Nucleus accumbens (tissue), 56 donors: ENCODE results near the gene LSM5.
"Not testable (repeated sequence)": the region's sequence is repeated elsewhere in the genome, so short reads cannot be mapped to it uniquely, and the experiment has no call there.

ENCODE experiments used
- DNase-seq, 56 donors: peaks; one replicate each; lab custom pipeline; 2025; lab: John Stamatoyannopoulos, UW

LSM5 gene

GRCh38 chr7:32464641-32465416 lies 25.4 kb downstream of the LSM5 start:
- not testable (repeated sequence) for DNase-seq

DNA sequence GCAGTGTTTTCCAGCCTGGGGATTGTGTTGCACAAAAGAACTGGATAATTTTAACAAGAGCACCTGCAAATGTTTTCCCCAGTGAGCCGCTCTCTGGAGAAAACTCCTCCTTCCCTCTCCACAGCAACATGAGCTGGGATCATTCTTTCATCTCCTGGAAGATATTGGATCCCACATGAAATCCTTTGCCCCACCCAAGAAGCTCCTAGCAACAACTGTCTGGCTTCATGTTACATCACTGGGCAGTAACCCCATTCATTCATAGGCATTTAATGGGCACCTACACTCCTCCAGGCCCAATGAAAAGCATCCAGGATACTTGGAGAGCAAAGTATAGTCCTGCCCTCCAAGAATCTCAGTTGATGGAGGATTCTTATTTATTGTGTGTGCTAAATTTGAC lies 27.2 kb downstream of the LSM5 start:
- no peak for DNase-seq

GRCh38 chr7:32462451-32462850 lies 27.7 kb downstream of the LSM5 start:
- no peak for DNase-seq

DNA sequence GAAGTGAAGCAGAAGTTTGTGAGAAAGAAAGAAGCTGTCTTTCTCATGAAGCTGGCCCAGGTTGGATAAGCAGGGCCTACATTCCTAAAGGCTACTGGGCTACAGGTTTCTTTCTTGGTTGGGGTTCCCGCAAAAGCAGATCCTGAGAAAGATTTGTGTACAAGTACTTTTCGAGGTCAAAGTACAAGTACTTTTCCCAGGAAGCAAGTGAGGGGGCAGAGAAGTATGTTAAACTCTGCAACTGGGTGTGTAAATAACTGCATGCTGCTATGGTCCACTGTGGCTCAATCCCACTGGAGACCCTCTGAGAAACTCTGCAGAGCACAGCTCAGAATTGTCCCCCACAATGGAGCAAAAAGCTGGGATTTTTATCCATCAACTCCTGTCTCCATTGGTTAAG lies 28.7 kb downstream of the LSM5 start:
- DNase-seq: no peak

DNA sequence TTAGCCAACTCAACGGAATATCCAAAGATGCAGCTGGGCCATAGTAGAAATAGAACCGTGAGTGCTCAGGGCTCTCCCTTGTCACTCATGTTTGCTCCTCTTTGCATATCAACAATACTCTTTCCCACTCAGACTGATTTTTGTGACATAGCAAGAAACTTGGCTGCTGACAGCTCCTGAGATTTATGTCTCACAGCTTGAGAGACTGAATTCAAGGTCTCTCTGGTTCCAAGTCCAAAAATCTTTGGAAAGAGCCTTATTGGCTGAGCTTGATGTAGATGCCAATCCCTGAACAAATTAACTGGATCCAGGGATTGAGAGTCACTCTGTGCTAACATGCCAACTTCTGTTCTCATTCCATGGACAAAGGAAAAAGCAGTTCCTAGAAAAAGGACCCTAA lies 30.4 kb downstream of the LSM5 start:
- DNase-seq: no peak

DNA sequence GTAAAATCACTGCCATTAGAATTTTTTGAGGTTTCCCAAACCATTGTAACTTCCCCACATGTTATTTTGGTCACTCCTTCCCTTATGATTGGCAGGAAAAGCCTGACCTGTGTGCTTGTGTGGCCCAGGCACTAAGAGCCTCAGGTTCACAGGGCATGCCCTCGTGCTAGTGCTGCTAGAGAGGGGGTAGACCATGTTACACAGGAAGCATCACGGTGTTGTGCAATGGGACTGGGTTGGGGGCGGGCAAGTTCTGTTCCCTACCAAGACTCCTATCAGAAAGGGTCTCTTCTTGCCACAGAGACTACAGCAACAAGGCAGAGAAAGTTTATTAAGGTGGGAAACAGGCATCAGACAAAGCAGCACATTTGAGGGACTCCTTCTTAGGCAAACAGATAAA lies 32.2 kb downstream of the LSM5 start:
- no peak for DNase-seq

DNA sequence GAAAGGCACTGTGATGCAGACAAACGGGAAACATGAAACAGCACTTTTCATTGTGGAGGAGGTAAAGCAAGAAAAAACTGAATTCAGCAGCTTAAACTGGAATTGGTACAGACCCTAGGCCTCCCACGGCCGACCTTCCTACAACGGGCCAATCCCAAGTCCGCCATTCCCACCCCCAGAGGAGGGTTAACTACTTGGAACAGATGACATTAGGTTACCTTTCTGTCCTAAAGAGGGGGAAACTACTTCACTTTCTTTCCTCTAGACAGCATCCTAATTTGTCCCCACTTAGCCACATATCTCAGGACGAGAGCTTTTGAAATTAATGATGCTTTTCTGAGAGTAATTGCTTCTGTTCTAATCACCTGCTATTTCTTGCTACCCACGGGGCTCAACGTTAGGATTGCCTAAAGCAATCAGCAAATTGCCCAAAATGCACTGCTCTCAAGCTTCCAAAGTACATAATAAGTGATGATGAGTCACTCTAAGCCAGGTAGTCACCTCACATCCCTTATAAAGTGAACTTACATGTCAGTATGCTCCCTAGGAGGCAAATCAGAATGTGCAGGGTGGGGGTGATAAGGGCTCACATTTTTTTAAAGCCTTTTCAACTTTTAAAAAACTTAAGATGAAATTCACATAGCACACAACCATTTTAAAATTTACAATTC lies 36.7 kb downstream of the LSM5 start:
- DNase-seq: peak in 19 of 56 donors; percentile 1 to 59 (median 29)

- no peak for DNase-seq
Measured at GRCh38 chr7:32447218-32447617, 43.0 kb downstream of the LSM5 start.

GRCh38 chr7:32436146-32436928 lies 53.8 kb downstream of the LSM5 start:
- no peak for DNase-seq
